GM18505 (cell line): ENCODE data around the gene CACNB2.
"Not testable (repeated sequence)": the region's sequence is repeated elsewhere in the genome, so short reads cannot be mapped to it uniquely, and the experiment has no call there.

ENCODE experiments used
- ATAC-seq: cut with Tn5 transposase; IDR thresholded peaks from one replicate; pipeline ENCODE4 v1.9.1; 2021; ENCODE audit not compliant: unreplicated experiment
- POLR2A ChIP-seq: IDR thresholded peaks from 4 replicates; pipeline ENCODE4 v1.6.1; 2011; ENCODE audit warnings: borderline replicate concordance; ENCODE audit not compliant: insufficient read depth, insufficient read length; ENCODE audit errors: extremely low read depth

Gene CACNB2

DNA sequence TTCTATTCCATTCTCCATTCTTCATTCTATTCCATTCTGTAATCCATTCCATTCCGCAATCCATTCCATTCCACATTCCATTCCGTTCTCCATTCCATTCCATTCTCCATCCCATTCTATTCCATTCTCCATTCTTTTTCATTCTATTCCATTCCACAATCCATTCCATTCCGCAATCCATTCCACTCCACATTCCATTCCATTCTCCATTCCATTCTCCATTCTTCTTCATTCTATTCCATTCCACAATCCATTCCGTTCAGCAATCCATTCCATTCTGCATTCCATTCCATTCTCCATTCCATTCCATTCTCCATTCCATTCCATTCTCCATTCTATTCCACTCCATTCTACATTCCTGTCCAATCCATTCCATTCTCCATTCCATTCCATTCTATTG is 426.0 kb downstream of the CACNB2 start:
- ATAC-seq = no peak
- no peak for TF ChIP-seq POLR2A

DNA sequence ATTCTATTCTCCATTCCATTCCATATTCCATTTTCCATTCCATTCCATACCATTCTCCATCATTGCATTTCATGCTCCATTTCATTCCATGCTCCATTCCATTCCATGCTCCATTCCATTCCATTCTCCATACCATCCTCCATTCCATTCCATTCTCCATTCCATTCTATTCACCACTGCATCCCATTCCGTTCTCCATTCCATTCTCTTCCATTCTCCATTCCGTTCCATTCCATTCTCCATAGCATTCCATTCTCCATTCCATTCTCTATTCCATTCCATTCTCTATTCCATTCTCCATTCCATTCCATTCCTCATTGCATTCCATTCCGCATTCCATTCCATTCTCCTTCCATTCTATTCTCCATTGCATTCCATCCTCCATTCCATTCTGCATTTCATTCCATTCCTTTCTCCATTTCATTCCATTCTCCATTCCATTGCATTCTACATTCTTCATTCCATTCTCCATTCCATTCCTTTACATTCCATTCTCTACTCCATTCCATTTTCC is 427.2 kb downstream of the CACNB2 start:
- no peak for TF ChIP-seq POLR2A
- no peak for ATAC-seq

DNA sequence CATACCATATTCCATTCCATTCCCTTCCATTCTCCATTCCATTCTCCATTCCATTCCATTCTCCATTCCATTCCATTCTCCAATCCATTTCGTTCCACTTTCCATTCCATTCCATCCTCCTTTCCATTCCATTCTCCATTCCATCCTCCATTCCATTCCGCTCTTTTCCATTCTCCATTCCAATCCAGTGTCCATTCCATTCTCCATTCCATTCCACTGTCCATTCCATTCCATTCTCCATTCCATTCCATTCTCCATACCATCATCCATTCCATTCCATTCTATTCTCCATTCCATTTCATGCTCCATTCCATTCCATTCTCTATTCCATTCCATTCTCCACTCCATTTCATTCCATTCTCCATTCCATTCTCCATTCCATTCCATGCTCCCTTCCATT is 430.2 kb downstream of the CACNB2 start:
- ATAC-seq = not testable (repeated sequence)

DNA sequence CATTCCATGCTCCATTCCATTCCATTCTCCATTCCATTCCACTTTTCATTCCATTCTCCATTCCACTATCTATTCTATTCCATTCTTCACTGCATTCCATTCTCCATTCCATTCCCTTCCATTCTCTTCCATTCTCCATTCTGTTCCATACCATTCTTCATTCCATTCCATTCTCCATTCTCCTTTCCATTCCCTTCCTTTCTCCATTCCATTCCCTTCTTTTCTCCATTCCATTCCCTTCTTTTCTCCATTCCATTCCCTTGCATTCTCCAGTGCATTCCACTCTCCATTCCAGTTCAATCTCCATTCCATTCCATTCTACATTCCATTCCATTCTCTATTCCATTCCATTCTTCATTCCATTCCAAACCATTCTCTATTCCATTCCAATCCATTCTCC is 430.9 kb downstream of the CACNB2 start:
- no peak for TF ChIP-seq POLR2A
- no peak for ATAC-seq

DNA sequence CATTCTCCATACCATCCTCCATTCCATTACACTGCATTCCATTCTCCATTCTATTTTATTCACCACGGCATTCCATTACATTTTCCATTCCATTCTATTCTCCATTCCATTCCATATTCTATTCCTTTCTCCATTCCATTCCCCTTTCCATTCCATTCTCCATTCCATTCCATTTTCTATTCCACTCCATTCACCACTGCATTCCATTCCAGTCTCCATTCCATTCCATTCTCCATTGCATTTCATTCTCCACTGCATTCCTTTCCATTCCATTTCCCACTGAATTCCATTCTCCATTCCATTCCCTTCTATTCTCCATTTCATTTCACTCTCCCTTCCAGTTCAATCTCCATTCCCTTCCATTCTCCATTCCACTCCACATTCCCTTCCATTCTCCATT is 431.6 kb downstream of the CACNB2 start:
- no peak for ATAC-seq
- no peak for TF ChIP-seq POLR2A

DNA sequence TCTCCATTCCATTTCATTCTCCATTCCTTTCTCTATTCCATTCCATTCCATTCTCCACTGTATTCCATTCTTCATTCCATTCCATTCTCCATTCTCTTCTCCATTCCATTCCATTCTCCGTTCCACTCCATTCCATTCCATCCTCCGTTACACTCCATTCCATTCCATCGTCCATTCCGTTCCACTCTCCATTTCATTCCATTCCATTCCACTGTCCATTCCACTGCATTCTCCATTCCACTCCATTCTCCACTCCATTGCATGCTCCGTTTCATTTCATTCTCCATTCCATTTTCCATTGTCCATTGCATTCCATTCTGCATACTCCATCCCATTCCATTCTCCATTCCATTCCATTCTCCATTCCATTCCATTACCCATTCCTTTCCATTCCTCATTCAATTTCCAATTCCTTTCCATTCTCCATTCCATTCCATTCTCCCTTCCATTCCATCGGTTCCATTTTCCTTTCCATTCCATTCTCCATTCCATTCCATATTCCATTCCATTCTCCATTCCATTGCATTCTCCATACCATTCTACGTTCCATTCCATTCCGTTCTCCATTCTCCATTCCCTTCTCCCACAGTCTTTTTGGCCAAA is 432.8 kb downstream of the CACNB2 start:
- no peak for ATAC-seq

DNA sequence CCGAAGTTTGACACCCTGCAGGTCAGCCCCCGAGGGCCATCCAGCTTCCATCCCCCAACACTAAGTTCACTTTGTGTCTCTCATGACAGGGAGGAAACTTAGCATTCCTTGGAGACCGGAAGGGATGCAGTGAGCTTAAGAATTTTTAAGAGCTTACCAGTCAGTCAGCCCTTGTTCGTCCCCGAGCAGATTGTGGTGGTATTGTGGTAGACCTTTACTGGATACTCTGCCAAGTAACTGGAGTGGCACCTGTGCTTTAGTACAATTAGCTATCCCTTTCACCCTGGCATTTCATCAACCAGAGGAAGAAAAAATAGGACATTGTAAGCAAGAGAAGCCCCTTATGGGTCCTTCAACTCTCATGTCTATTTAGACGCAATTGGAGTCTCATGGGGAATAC is 436.4 kb downstream of the CACNB2 start:
- no peak for TF ChIP-seq POLR2A
- ATAC-seq = no peak

More for the DNA sequence above, 432.8 kb downstream of the CACNB2 start:
- no peak for TF ChIP-seq POLR2A

DNA sequence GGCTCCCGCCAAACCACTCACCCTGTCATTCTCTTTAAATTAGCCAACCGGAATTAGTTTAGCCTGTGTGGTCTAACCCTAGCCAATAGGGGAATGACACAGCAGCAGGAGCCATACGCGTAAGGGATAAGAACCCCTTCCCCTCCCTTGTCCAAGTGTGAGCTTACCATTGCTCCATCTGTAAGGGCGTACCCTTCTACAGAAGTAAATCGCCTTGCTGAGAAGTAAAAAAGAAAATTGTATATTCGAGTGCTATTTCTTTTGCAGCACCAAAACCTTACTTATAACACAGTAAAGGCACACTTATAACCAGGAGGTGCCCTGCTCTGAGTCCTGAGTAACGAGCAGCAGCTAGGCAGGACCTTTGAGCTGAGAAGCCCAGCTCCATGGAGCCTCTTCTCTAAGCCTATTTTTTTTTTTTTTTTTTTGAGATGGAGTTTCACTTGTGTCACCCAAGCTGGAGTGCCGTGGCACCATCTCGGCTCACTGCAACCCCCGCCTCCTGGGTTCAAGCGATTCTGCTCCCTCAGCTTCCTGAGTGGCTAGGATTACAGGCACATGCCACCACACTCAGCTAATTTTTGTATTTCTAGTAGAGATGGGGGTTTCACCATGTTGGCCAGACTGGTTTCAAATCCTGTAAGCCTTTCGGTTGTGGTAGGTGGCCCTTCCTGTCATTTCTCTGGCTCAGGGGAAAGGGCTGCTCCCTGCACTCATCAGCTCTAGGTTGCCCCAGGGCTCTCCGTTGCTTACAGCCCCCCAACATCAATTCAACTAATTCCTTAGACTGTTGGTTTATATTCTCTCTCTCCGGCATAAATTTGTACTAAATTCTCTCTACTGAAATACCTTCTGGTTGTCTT is 437.8 kb downstream of the CACNB2 start:
- ATAC-seq = no peak
- no peak for TF ChIP-seq POLR2A

DNA sequence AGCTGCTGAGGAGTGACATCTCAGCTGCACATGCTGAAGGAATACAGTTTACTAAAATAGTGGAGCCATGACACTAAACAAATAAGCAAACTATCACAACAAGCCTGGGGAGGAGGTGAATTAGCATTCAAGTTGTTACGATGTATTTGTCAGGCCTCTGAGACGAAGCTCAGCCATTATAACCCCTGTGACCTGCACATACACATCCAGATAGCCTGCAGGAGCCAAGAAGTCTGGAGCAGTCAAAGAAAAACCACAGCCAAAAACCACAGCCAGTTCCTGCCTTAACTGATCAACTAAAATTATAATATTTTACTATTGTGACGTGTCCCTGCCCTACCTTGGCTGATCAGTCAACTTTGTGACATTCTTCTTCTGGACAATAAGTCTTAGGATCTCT is 442.6 kb downstream of the CACNB2 start:
- ATAC-seq = peak; percentile 50
- no peak for TF ChIP-seq POLR2A

DNA sequence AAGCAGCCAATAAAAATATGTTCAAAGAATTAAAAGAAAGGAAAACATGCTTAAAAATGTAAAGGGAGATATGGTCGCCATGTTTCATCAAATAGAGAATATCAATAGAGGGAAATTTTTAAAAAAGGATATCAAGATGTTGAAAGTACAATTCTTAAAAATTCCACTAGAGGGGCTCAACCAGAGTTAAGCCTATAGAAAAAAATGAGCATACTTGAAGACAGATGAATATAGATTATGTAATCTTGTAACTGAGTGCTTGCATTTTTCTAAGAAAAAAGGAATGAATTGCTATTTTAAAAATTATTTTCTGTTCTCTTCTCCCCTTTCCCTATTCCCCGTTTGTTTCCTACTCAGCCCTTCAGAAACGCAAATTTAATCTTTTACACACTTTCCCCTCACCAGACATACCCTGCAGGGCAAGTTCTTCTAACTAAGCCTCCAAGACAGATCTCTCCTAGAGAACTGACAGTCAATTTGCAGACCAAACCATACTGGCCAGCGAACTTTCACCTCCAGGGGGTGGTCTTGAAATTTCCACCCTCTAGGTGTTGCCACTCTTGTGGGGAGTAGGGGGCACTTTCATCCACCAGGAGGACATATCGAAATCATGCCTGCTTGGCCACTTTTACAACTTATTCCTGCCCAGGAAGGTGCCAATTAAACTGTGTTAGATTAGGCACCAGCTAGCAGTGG is 443.5 kb downstream of the CACNB2 start:
- TF ChIP-seq POLR2A = no peak
- no peak for ATAC-seq

DNA sequence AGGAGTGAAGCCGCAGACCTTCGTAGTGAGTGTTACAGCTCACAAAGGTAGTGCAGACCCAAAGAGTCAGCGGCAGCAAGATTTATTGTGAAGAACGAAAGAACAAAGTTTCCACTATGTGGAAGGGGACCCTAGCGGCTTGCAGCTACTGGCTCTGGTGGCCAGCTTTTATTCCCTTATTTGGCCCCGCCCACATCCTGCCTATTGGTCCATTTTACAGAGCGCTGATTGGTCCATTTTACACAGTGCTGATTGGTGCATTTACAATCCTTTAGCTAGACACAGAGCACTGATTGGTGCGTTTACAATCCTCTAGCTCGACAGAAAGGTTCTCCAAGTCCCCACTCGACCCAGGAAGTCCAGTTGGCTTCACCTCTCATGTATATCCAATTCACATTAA is 446.4 kb downstream of the CACNB2 start:
- ATAC-seq = not testable (repeated sequence)

DNA sequence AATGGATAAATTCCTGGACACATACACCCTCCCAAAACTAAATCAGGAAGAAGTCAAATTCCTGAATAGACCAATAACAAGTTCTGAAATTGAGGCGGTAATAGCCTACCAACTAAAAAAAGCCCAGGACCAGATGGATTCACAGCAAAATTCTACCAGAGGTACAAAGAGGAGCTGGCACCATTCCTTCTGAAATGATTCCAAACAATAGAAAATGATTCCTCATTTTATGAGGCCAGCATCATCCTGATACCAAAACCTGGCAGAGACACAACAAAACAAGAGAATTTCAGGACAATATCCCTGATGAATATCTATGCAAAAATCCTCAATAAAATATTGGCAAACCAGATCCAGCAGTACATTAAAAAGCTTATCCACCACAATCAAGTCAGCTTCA is 450.9 kb downstream of the CACNB2 start:
- ATAC-seq = not testable (repeated sequence)
